ENCODE measurements around the gene ZNF451. TPM values are rescaled to one million over a fixed set of nuclear protein-coding genes. Genes with fewer than 3 reads are reported as not detected.

Gene ZNF451
- total RNA-seq, 1 experiment from 2014 or later: 50.6 TPM

DNA sequence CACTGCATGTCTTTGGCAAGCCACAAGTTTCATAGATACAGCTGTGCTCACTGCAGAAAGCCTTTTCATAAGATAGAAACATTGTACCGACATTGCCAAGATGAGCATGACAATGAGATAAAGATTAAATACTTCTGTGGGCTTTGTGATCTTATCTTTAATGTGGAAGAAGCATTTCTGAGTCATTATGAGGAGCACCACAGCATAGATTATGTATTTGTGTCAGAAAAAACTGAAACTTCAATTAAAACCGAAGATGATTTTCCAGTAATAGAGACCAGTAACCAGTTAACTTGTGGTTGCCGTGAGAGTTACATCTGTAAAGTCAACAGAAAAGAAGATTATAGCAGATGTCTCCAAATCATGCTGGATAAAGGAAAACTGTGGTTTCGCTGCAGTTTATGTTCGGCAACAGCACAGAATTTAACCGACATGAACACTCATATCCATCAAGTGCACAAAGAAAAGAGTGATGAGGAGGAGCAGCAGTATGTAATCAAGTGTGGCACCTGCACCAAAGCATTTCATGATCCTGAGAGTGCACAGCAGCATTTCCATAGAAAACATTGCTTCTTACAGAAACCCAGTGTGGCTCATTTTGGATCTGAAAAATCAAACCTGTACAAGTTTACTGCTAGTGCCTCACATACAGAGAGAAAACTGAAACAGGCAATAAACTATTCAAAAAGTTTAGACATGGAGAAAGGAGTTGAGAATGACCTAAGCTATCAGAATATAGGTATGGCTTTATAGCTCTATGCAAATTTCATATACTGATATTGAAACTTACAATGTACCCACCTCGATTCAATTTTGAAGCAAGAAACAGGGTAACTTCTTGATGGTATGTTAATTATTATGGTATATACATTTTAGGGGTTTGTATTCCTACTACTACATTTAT, 58.2 kb downstream of the ZNF451 start:
- H3K9me2 ChIP-seq (ENCODE audit: insufficient read depth): no peaks in the 10 kb centered on the region
- no peaks in the 10 kb centered on the region for H3K9me3 ChIP-seq (ENCODE audit: insufficient read depth, low read depth)
- no peak overlapping the region for H3K4me2 ChIP-seq
- no TSS peak for BruUV-seq (replicated peaks)
- no peaks in the 10 kb centered on the region for H3K79me2 ChIP-seq (ENCODE audit: low read depth)
- no peak for TF ChIP-seq EZH2 (IDR thresholded peaks at IDR 0.05; ENCODE audit: low read depth)
- no peak for TF ChIP-seq CTCF (conservative IDR thresholded peaks at IDR 0.05)
- H4K20me1 ChIP-seq (ENCODE audit: insufficient read depth): no peaks in the 10 kb centered on the region
- no peak for DNase-seq
- H3K27ac ChIP-seq: no peak overlapping the region
- CTCF ChIA-PET: no interaction called here
- H3K4me1 ChIP-seq (replicated peaks; ENCODE audit: insufficient read depth): no peaks in the 10 kb centered on the region
- no peak overlapping the region for H2AFZ ChIP-seq
- intact Hi-C loops (cut with micrococcal nuclease; ENCODE audit: unreplicated experiment): no loop called here
- no peaks in the 10 kb centered on the region for H3K27me3 ChIP-seq (ENCODE audit: insufficient read depth, low read depth)
- no peak overlapping the region for H3K4me3 ChIP-seq
- no peaks in the 10 kb centered on the region for H3F3A ChIP-seq (ENCODE audit: insufficient read depth, low read depth)
- POLR2A ChIA-PET (ENCODE audit: unreplicated experiment): no interaction called here
- H3K36me3 ChIP-seq (ENCODE audit: low read depth): peaks cover 9% of the 10 kb centered on the region

- Histone ChIP-seq H3K79me2 (ENCODE audit: low read depth) (no peaks in the 10 kb centered on the region), H2AFZ (no peak overlapping the region), H3F3A (ENCODE audit: insufficient read depth, low read depth) (peaks cover 13% of the 10 kb centered on the region), H3K27me3 (ENCODE audit: insufficient read depth, low read depth) (no peaks in the 10 kb centered on the region), H3K4me1 (replicated peaks; ENCODE audit: insufficient read depth) (no peaks in the 10 kb centered on the region), H3K4me3 (no peak overlapping the region), H4K20me1 (ENCODE audit: insufficient read depth) (no peaks in the 10 kb centered on the region; the same call in 1 of the 2 replicates), H3K36me3 (ENCODE audit: low read depth) (no peaks in the 10 kb centered on the region; the same call in 1 of the 2 replicates), H3K9me3 (ENCODE audit: insufficient read depth, low read depth) (no peaks in the 10 kb centered on the region), H3K9me2 (ENCODE audit: insufficient read depth) (no peaks in the 10 kb centered on the region), H3K4me2 (no peak overlapping the region), H3K27ac (no peak overlapping the region)
- POLR2A ChIA-PET (ENCODE audit: unreplicated experiment): no interaction called here
- TF ChIP-seq EZH2 (IDR thresholded peaks at IDR 0.05; ENCODE audit: low read depth): no peak
- no peak for TF ChIP-seq CTCF (conservative IDR thresholded peaks at IDR 0.05)
- BruUV-seq (replicated peaks): no TSS peak
- CTCF ChIA-PET: no interaction called here
- DNase-seq: no peak
- intact Hi-C loops (cut with micrococcal nuclease; ENCODE audit: unreplicated experiment): no loop called here
Observed at GRCh38 chr6:57158658-57159057, 68.7 kb downstream of the ZNF451 start.

DNA sequence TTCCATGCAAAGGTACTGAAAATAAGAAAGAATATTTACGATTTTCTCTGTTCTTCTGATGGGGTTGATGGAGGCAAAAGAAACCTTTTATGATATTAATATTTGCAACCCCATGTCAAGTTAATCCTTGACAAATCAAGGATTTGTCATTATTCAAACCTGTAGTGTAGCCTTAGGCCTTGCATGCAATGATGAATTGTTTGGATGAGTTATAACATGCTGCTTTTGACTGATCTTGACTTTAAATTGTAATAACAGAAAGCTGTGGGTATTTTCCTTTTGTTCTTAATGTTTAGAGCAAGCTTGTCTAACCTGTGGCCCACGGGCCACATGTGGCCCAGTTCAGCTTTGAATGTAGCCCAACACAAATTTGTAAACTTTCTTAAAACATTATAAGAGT, 69.1 kb downstream of the ZNF451 start:
- Histone ChIP-seq H2AFZ (no peak overlapping the region), H3K27me3 (ENCODE audit: insufficient read depth, low read depth) (no peaks in the 10 kb centered on the region), H3K9me3 (ENCODE audit: insufficient read depth, low read depth) (peaks cover 1% of the 10 kb centered on the region; the same call in 1 of the 2 replicates), H3K36me3 (ENCODE audit: low read depth) (peaks cover under 1% of the 10 kb centered on the region; the same call in 1 of the 2 replicates), H4K20me1 (ENCODE audit: insufficient read depth) (no peaks in the 10 kb centered on the region; the same call in 1 of the 2 replicates), H3K4me2 (no peak overlapping the region), H3K4me3 (no peak overlapping the region), H3K4me1 (replicated peaks; ENCODE audit: insufficient read depth) (no peaks in the 10 kb centered on the region), H3K27ac (no peak overlapping the region), H3K9me2 (ENCODE audit: insufficient read depth) (no peaks in the 10 kb centered on the region), H3F3A (ENCODE audit: insufficient read depth, low read depth) (peaks cover 13% of the 10 kb centered on the region), H3K79me2 (ENCODE audit: low read depth) (no peaks in the 10 kb centered on the region)
- ChIA-PET CTCF (no interaction called here), POLR2A (ENCODE audit: unreplicated experiment) (no interaction called here)
- BruUV-seq (replicated peaks): no TSS peak
- TF ChIP-seq EZH2 (IDR thresholded peaks at IDR 0.05; ENCODE audit: low read depth) (no peak), CTCF (conservative IDR thresholded peaks at IDR 0.05) (no peak)
- intact Hi-C loops (cut with micrococcal nuclease; ENCODE audit: unreplicated experiment): no loop called here
- no peak for DNase-seq
